DOHH2 (cell line): ENCODE results near the gene TESK2.

Experiments
- EZH2phosphoT487 ChIP-seq: fragments of 200-600 bp; sonication (generic); IDR thresholded peaks from 2 replicates; pipeline ENCODE4 v1.6.1; 2017; ENCODE audit warnings: borderline replicate concordance, mild to moderate bottlenecking, antibody characterized with exemption, low read length, moderate library complexity, mixed read lengths
- TF ChIP-seq, protein P1 (sequence below): fragments of 200-600 bp; sonication (generic); IDR thresholded peaks from one replicate; pipeline ENCODE4 v1.5.1; 2014; ENCODE audit warnings: antibody characterized with exemption, mild to moderate bottlenecking, low read depth, low read length; ENCODE audit not compliant: poor library complexity, severe bottlenecking

DNA sequence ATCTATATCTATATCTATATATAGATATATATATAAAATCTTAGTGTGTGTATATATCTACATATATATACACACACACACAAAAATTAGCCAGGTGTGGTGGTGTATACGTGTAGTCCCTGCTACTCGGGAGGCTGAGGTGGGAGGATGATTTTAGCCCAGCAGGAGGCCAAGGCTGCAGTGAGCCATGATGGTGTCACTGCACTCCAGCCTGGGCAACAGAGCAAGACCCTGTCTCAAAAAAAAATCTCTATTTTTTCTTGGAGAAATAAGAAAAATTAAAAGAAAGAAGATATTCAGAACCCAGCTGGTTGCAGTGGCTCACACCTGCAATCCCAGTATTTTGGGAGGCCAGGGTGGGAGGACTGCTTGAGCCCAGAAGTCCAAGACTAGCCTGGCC lies 85.3 kb downstream of the TESK2 start:
- TF ChIP-seq, protein P1, sequence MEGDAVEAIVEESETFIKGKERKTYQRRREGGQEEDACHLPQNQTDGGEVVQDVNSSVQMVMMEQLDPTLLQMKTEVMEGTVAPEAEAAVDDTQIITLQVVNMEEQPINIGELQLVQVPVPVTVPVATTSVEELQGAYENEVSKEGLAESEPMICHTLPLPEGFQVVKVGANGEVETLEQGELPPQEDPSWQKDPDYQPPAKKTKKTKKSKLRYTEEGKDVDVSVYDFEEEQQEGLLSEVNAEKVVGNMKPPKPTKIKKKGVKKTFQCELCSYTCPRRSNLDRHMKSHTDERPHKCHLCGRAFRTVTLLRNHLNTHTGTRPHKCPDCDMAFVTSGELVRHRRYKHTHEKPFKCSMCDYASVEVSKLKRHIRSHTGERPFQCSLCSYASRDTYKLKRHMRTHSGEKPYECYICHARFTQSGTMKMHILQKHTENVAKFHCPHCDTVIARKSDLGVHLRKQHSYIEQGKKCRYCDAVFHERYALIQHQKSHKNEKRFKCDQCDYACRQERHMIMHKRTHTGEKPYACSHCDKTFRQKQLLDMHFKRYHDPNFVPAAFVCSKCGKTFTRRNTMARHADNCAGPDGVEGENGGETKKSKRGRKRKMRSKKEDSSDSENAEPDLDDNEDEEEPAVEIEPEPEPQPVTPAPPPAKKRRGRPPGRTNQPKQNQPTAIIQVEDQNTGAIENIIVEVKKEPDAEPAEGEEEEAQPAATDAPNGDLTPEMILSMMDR, result no peak
- no peak for TF ChIP-seq EZH2phosphoT487
